Measurements from ENCODE around the gene ANO2. TPM values are rescaled to one million over a fixed set of nuclear protein-coding genes. Genes with fewer than 3 reads are reported as not detected.

Gene ANO2
- total RNA-seq, 2 experiments from 2014 or later = not detected

DNA sequence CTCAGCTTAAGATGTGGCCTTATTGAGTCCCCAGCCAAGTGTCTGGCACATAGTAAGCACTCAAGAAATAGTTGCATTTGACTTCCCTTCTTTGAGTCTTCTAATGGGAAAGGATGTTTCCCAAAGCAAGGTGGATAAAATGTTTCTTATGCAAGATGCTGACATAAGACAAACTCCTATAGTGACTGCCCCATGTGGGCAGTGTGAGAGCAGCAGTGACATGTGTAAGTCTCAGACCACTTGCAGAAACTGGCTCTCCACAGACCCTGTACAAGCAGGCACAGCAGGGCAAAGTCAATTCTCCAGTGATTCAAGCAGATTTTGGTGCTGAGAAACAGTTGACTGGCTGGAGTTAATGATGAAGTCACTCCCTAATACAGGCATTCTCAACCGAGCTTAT lies 255.3 kb downstream of the ANO2 start:
- CTCF ChIA-PET = interaction anchor here (1.0 kb wide), 1 partner anchor 28 kb away, joined by 3 read pairs; no protein-coding TSS in a partner anchor
- ATAC-seq = no peak
- intact Hi-C loops (cut with micrococcal nuclease) = no loop called here

DNA sequence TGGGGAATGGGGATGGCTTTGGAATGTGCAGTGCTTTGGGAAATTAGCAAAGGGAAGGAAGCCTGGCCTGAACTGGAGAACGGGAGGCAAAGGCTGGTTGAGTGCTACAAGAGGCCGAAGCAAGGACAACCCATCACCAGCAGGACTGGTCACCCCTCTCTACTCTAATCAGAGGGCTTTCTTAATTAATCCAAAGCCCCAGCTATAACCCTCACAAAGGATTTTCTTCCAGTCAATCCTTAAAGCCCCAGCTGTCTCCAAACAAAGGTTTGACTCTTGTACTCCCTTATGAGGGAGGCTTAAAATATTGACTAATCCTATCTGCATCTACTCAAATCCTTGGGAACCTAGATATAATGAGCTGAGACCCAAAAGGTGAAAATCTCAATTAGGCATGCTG lies 256.8 kb downstream of the ANO2 start:
- no peak for ATAC-seq
- TF ChIP-seq, protein P1, sequence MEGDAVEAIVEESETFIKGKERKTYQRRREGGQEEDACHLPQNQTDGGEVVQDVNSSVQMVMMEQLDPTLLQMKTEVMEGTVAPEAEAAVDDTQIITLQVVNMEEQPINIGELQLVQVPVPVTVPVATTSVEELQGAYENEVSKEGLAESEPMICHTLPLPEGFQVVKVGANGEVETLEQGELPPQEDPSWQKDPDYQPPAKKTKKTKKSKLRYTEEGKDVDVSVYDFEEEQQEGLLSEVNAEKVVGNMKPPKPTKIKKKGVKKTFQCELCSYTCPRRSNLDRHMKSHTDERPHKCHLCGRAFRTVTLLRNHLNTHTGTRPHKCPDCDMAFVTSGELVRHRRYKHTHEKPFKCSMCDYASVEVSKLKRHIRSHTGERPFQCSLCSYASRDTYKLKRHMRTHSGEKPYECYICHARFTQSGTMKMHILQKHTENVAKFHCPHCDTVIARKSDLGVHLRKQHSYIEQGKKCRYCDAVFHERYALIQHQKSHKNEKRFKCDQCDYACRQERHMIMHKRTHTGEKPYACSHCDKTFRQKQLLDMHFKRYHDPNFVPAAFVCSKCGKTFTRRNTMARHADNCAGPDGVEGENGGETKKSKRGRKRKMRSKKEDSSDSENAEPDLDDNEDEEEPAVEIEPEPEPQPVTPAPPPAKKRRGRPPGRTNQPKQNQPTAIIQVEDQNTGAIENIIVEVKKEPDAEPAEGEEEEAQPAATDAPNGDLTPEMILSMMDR (IDR thresholded peaks at IDR 0.05) = no peak
- no peaks in the 10 kb centered on the region for H3K4me1 Mint-ChIP-seq (ENCODE audit: low read depth)
- CTCF ChIA-PET = no interaction called here
- H3K27ac Mint-ChIP-seq = no peak overlapping the region
- intact Hi-C loops (cut with micrococcal nuclease) = no loop called here
- no peaks in the 10 kb centered on the region for H3K36me3 Mint-ChIP-seq (ENCODE audit: low read depth)
- no peak for DNase-seq
- POLR2A ChIA-PET = no interaction called here
- H3K4me3 Mint-ChIP-seq = no peak overlapping the region
- no peaks in the 10 kb centered on the region for H3K9me3 Mint-ChIP-seq
- H3K27me3 Mint-ChIP-seq = no peaks in the 10 kb centered on the region

More for the DNA sequence above, 255.3 kb downstream of the ANO2 start:
- Mint-ChIP-seq H3K4me1 (ENCODE audit: low read depth) (no peaks in the 10 kb centered on the region), H3K9me3 (no peaks in the 10 kb centered on the region), H3K36me3 (ENCODE audit: low read depth) (no peaks in the 10 kb centered on the region), H3K4me3 (no peak overlapping the region), H3K27me3 (no peaks in the 10 kb centered on the region), H3K27ac (no peak overlapping the region)
- DNase-seq = no peak
- TF ChIP-seq, protein P1 (IDR thresholded peaks at IDR 0.05) = no peak
- POLR2A ChIA-PET = no interaction called here

DNA sequence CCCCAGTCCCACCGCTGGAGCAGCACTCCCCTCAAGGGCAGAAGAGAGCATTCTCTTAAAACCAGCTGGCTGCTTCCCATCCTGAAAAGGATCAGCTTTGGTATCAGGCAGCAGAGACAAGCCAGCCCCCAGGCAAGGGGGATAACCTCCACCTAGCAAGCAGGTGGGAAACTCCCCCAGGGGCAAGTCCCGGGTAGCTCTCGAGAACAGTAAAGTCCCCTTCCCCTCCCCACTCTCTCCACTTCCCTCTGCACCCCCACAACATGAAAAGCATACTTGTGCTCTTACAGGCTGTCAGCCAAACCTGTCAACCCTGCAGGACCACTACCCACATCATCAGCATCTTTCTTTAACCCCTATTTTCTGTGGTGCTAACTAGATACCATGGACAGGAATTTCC lies 259.1 kb downstream of the ANO2 start:
- Mint-ChIP-seq H3K27me3 (no peaks in the 10 kb centered on the region), H3K36me3 (ENCODE audit: low read depth) (no peaks in the 10 kb centered on the region), H3K27ac (no peak overlapping the region), H3K4me3 (no peak overlapping the region), H3K4me1 (ENCODE audit: low read depth) (no peaks in the 10 kb centered on the region), H3K9me3 (no peaks in the 10 kb centered on the region)
- POLR2A ChIA-PET = no interaction called here
- DNase-seq (no peak), ATAC-seq (no peak)
- intact Hi-C loops (cut with micrococcal nuclease) = no loop called here
- TF ChIP-seq, protein P1 (IDR thresholded peaks at IDR 0.05) = no peak
- CTCF ChIA-PET = no interaction called here

DNA sequence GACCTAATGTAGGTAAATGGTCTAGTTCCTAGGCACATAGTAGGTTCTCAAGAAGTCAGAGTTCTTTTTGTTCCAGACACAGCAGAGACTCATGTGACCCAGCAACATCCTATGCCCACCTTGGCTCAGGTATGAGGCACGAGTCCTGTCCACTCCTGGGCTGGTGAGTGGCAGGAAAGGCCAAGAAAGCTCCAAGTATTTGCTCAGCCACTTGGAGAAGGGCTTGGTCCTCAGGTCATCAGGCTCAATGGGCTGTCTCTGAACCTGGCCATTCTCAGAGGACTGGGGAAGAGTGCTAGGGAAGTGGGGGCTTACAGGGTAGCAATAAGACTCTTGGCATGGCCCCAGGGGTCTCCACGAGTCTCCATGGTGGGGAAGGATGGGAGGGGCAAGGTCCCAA lies 260.1 kb downstream of the ANO2 start:
- ATAC-seq (no peak), DNase-seq (no peak)
- Mint-ChIP-seq H3K36me3 (ENCODE audit: low read depth) (no peaks in the 10 kb centered on the region), H3K27ac (no peak overlapping the region), H3K27me3 (no peaks in the 10 kb centered on the region), H3K4me1 (ENCODE audit: low read depth) (no peaks in the 10 kb centered on the region), H3K4me3 (no peak overlapping the region), H3K9me3 (no peaks in the 10 kb centered on the region)
- POLR2A ChIA-PET = no interaction called here
- TF ChIP-seq, protein P1 (IDR thresholded peaks at IDR 0.05) = no peak
- CTCF ChIA-PET = no interaction called here
- intact Hi-C loops (cut with micrococcal nuclease) = no loop called here

DNA sequence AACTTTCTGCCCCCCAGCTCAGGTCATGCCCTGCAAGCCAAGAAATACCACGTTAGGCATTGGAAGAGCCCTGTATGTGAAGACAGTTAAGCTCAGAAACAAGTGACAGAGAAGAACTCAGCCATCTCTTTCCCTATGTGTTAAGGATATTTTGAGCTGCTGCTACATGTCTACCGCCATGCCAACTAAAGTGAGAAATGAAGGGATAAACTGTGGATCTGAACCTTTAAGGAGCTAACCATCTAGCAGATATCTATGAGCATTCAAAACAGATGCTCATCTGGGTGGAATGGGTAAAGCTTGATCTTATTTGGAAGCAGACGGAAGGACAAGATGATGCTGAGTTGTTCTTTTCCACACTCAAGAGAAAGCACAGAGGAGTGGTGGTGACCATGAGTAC lies 262.5 kb downstream of the ANO2 start:
- CTCF ChIA-PET = no interaction called here
- ATAC-seq (no peak), DNase-seq (no peak)
- H3K27ac Mint-ChIP-seq = no peak overlapping the region
- no peaks in the 10 kb centered on the region for H3K4me1 Mint-ChIP-seq (ENCODE audit: low read depth)
- H3K9me3 Mint-ChIP-seq = no peaks in the 10 kb centered on the region
- H3K27me3 Mint-ChIP-seq = peaks cover 2% of the 10 kb centered on the region
- intact Hi-C loops (cut with micrococcal nuclease) = no loop called here
- H3K4me3 Mint-ChIP-seq = no peak overlapping the region
- H3K36me3 Mint-ChIP-seq (ENCODE audit: low read depth) = no peaks in the 10 kb centered on the region
- POLR2A ChIA-PET = no interaction called here
- TF ChIP-seq, protein P1 (IDR thresholded peaks at IDR 0.05) = no peak

Data from activated CD8-positive, alpha-beta T cell treated with anti-CD3 and anti-CD28 coated beads for 36 hours (primary cell).